GM19238 (cell line): ENCODE results near the gene DHFR.
"Not testable (repeated sequence)": the region's sequence is repeated elsewhere in the genome, so short reads cannot be mapped to it uniquely, and the experiment has no call there.

Experiments
- DNase-seq: peaks from one replicate; pipeline ENCODE4 v3.0.0; 2011; ENCODE audit warnings: low spot score; ENCODE audit not compliant: insufficient read length

Gene DHFR

GRCh38 chr5:80597500-80597899, 57.3 kb downstream of the DHFR start:
- no peak for DNase-seq

DNA sequence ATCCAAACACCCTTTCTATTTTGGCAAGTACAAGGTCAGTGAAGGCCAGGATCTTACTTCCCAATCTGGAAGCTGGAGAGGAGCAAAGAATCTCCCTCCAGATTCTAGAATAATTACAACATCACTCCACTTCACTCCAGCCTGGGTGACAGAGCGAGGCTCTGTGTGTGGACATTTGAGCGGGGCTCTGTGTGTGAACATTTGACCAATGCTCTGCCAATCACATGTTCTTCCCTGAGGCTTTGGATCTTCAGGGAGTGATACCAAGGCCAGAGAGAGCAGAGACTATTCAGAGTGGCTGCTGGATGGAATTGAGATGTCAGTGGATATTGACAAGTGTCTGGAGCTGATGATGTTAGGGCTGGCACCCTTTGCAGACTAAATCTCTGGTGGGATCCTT, 60.0 kb downstream of the DHFR start:
- no peak for DNase-seq

DNA sequence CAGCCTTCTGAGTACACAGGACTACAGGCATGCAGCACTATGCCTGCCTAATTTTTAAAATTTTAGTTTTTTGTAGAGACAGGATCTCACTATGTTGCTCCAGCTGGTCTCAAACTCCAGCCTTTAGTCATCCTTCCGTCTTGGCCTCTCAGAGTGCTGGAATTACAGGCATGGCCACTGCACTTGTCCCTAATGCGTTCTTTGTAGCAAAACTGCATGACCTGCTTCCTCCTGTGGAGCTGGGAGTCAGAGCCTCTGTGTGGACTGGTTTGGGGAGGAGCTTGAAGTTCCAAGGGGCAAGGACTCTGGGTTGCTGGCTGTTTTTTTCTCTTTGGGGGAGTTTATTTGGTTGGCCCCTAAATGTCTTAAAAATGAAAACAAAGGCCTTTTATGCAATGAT, 62.0 kb downstream of the DHFR start:
- DNase-seq: no peak

GRCh38 chr5:80592105-80592504, 62.7 kb downstream of the DHFR start:
- no peak for DNase-seq

GRCh38 chr5:80591352-80591751, 63.4 kb downstream of the DHFR start:
- no peak for DNase-seq

GRCh38 chr5:80590766-80591165, 64.0 kb downstream of the DHFR start:
- no peak for DNase-seq

DNA sequence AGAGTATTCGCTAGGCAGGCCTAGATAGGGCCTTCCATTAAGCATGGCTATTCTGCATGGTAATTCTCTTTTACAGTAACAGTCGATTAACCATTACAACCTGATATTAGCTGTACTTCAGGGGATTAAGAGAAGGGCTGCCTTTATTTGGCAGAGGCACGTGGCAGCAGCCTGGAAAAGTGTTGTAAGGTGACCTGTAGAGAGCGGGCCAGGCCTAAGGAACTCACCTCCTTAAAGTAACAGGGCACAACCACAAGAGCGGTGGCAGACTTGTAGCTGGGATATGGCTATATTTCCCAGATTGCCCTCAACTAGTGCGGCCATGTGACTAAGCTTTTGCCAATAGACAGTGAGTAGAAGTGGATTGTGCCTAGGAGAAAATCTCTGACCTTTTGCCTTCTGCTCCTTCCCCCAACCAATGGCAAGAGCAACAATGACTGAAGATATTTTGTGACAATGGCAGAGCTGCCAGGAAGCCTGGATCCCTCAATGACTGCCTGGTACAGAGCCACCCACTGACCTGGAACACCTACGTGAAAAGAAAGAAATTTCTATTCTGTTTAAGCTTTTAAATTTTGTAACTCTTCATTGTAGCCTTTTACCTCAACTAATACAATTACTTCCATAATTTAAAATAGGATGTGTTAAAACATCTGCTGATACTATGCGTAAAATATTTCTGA, 65.8 kb downstream of the DHFR start:
- no peak for DNase-seq

- DNase-seq: no peak
These were observed 70.0 kb downstream of the DHFR start for GRCh38 chr5:80584770-80585169.

DNA sequence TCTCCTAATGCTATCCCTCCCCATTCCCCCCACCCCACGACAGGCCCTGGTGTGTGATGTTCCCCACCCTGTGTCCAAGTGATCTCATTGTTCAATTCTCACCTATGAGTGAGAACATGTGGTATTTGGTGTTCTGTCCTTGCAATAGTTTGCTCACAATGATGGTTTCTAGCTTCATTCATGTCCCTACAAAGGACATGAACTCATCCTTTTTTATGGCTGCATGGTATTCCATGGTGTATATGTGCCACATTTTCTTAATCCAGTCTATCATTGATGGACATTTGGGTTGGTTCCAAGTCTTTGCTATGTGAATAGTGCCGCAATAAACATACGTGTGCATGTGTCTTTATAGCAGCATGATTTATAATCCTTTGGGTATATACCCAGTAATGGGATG, 74.5 kb downstream of the DHFR start:
- not testable (repeated sequence) for DNase-seq

DNA sequence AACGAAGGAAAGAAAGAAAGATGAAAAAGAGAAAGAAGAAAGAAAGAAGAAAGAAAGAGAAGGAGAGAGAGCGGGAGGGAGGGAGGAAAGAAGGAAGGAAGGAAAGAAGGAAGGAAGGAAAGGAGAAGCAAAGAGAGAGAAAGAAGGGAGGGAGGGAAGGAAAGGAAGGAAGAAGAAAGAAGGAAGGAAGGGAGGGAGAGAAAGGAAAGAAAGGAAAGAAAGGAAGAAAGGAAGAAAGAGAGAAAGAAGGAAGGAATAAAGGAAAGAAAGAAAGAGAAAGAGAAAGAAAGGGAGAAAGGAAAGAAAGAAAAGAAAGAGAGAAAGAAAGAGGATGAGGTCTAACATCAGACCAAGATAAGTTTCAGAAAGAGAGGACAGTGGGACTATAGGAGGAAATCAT, 75.7 kb downstream of the DHFR start:
- no peak for DNase-seq

DNA sequence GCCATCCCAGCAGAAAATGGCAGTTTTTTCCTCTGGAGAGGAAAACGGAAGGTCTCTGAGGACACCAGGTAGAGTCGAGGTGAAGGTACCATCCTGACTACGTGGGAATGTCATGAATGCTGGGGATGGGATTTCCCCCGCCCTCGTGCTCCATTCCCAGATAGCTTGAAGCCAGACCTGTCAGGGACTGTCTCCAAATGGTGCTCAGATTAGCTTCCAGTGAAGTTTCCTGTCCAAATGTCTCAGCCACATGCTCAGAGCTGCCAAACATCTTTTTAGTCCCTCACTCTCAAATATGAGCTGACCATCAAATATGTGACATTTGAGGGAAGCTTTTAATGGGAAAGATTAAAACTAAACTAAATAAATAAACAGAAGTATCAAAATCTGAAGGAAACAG, 77.1 kb downstream of the DHFR start:
- DNase-seq: no peak

GRCh38 chr5:80576383-80576782, 78.4 kb downstream of the DHFR start:
- DNase-seq: no peak
